BLaER1 (cell line): ENCODE results near the gene ISX.

Source experiments
- H3K27ac ChIP-seq: shearing (Covaris generic); formaldehyde crosslinking; 2 replicates; pipeline ENCODE4 v1.8.1; 2022
- H3K27me3 ChIP-seq: shearing (Covaris generic); formaldehyde crosslinking; 2 replicates; pipeline ENCODE4 v1.8.1; 2022
- H3K36me3 ChIP-seq: shearing (Covaris generic); formaldehyde crosslinking; 2 replicates; pipeline ENCODE4 v1.8.1; 2022
- H3K4me1 ChIP-seq: shearing (Covaris generic); formaldehyde crosslinking; 2 replicates; pipeline ENCODE4 v1.8.1; 2022
- H3K4me2 ChIP-seq: shearing (Covaris generic); formaldehyde crosslinking; 2 replicates; pipeline ENCODE4 v1.8.1; 2022
- H3K4me3 ChIP-seq: shearing (Covaris generic); formaldehyde crosslinking; 2 replicates; pipeline ENCODE4 v1.8.1; 2022
- H3K9ac ChIP-seq: shearing (Covaris generic); formaldehyde crosslinking; 2 replicates; pipeline ENCODE4 v1.8.1; 2022
- H3K9me3 ChIP-seq: shearing (Covaris generic); formaldehyde crosslinking; 2 replicates; pipeline ENCODE4 v1.8.1; 2022
- H4K20me1 ChIP-seq: shearing (Covaris generic); formaldehyde crosslinking; 2 replicates; pipeline ENCODE4 v1.8.1; 2022
- Cebpa-rat ChIP-seq: shearing (Covaris generic); IDR thresholded peaks from 2 replicates; pipeline ENCODE4 v1.8.1; 2022

Gene ISX

GRCh38 chr22:35051791-35052190, 14.2 kb upstream of the ISX start:
- no peaks in the 10 kb centered on the region; the same call in 1 of the 2 replicates for H3K9me3 ChIP-seq
- H3K4me2 ChIP-seq: no peak overlapping the region
- no peaks in the 10 kb centered on the region for H3K27me3 ChIP-seq
- H3K36me3 ChIP-seq: no peaks in the 10 kb centered on the region
- TF ChIP-seq Cebpa-rat: no peak
- no peak overlapping the region for H3K27ac ChIP-seq
- no peaks in the 10 kb centered on the region for H3K4me1 ChIP-seq
- no peaks in the 10 kb centered on the region for H4K20me1 ChIP-seq
- no peak overlapping the region for H3K4me3 ChIP-seq
- H3K9ac ChIP-seq: no peak overlapping the region

- Histone ChIP-seq H3K27me3 (no peaks in the 10 kb centered on the region), H3K27ac (no peak overlapping the region), H4K20me1 (no peaks in the 10 kb centered on the region), H3K9ac (no peak overlapping the region), H3K36me3 (no peaks in the 10 kb centered on the region), H3K4me1 (no peaks in the 10 kb centered on the region), H3K9me3 (peaks cover 14% of the 10 kb centered on the region), H3K4me3 (no peak overlapping the region), H3K4me2 (no peak overlapping the region)
- TF ChIP-seq Cebpa-rat: no peak
These were observed 12.7 kb upstream of the ISX start for GRCh38 chr22:35053060-35053835.

GRCh38 chr22:35054064-35054463, 11.9 kb upstream of the ISX start:
- H3K4me3 ChIP-seq: no peak overlapping the region
- no peak overlapping the region for H3K9ac ChIP-seq
- H3K9me3 ChIP-seq: peaks cover 19% of the 10 kb centered on the region
- no peaks in the 10 kb centered on the region for H3K36me3 ChIP-seq
- H3K4me2 ChIP-seq: no peak overlapping the region
- H3K4me1 ChIP-seq: no peaks in the 10 kb centered on the region
- no peak overlapping the region for H3K27ac ChIP-seq
- no peaks in the 10 kb centered on the region for H3K27me3 ChIP-seq
- no peak for TF ChIP-seq Cebpa-rat
- H4K20me1 ChIP-seq: no peaks in the 10 kb centered on the region

- H3K4me2 ChIP-seq: no peak overlapping the region
- no peak overlapping the region for H3K4me3 ChIP-seq
- H3K36me3 ChIP-seq: no peaks in the 10 kb centered on the region
- no peaks in the 10 kb centered on the region for H3K27me3 ChIP-seq
- no peaks in the 10 kb centered on the region for H3K4me1 ChIP-seq
- H3K9ac ChIP-seq: no peak overlapping the region
- H3K27ac ChIP-seq: no peak overlapping the region
- peaks cover 30% of the 10 kb centered on the region for H3K9me3 ChIP-seq
- no peaks in the 10 kb centered on the region for H4K20me1 ChIP-seq
- no peak for TF ChIP-seq Cebpa-rat
These were observed 9.5 kb upstream of the ISX start for GRCh38 chr22:35056486-35056885.

GRCh38 chr22:35057155-35057554, 8.8 kb upstream of the ISX start:
- Histone ChIP-seq H3K27ac (no peak overlapping the region), H3K36me3 (no peaks in the 10 kb centered on the region)
- no peak for TF ChIP-seq Cebpa-rat

GRCh38 chr22:35059632-35060031, 6.3 kb upstream of the ISX start:
- H4K20me1 ChIP-seq: no peaks in the 10 kb centered on the region

More at GRCh38 chr22:35057155-35057554, 8.8 kb upstream of the ISX start:
- Histone ChIP-seq H3K9ac (no peak overlapping the region), H4K20me1 (no peaks in the 10 kb centered on the region), H3K4me3 (no peak overlapping the region), H3K4me2 (no peak overlapping the region), H3K9me3 (peaks cover 30% of the 10 kb centered on the region), H3K27me3 (no peaks in the 10 kb centered on the region), H3K4me1 (no peaks in the 10 kb centered on the region)

GRCh38 chr22:35064664-35065063, 1.3 kb upstream of the ISX start:
- Histone ChIP-seq H4K20me1 (no peaks in the 10 kb centered on the region), H3K4me1 (no peaks in the 10 kb centered on the region), H3K27ac (no peak overlapping the region), H3K36me3 (no peaks in the 10 kb centered on the region), H3K9ac (no peak overlapping the region), H3K4me2 (no peak overlapping the region), H3K9me3 (peaks cover 5% of the 10 kb centered on the region; the same call in 1 of the 2 replicates), H3K4me3 (no peak overlapping the region), H3K27me3 (no peaks in the 10 kb centered on the region)
- no peak for TF ChIP-seq Cebpa-rat

More at GRCh38 chr22:35059632-35060031, 6.3 kb upstream of the ISX start:
- TF ChIP-seq Cebpa-rat: no peak
- H3K9ac ChIP-seq: no peak overlapping the region
- H3K4me1 ChIP-seq: no peaks in the 10 kb centered on the region
- no peak overlapping the region for H3K4me2 ChIP-seq
- no peak overlapping the region for H3K27ac ChIP-seq
- peaks cover 30% of the 10 kb centered on the region for H3K9me3 ChIP-seq
- H3K36me3 ChIP-seq: no peaks in the 10 kb centered on the region
- no peaks in the 10 kb centered on the region for H3K27me3 ChIP-seq
- no peak overlapping the region for H3K4me3 ChIP-seq

- Histone ChIP-seq H3K27me3 (no peaks in the 10 kb centered on the region), H3K9me3 (peaks cover under 1% of the 10 kb centered on the region; the same call in 1 of the 2 replicates), H3K4me3 (no peak overlapping the region), H3K4me2 (no peak overlapping the region), H4K20me1 (no peaks in the 10 kb centered on the region), H3K27ac (no peak overlapping the region), H3K4me1 (no peaks in the 10 kb centered on the region), H3K36me3 (no peaks in the 10 kb centered on the region), H3K9ac (no peak overlapping the region)
- TF ChIP-seq Cebpa-rat: no peak
These were observed 775 bp upstream of the ISX start for GRCh38 chr22:35065183-35065582.

GRCh38 chr22:35066768-35067167, 810 bp downstream of the ISX start:
- Histone ChIP-seq H3K9ac (no peak overlapping the region), H3K4me3 (no peak overlapping the region), H3K36me3 (no peaks in the 10 kb centered on the region), H4K20me1 (no peaks in the 10 kb centered on the region), H3K27ac (no peak overlapping the region), H3K4me2 (no peak overlapping the region), H3K27me3 (no peaks in the 10 kb centered on the region), H3K4me1 (no peaks in the 10 kb centered on the region), H3K9me3 (no peaks in the 10 kb centered on the region)
- TF ChIP-seq Cebpa-rat: no peak

GRCh38 chr22:35069541-35069940, 3.6 kb downstream of the ISX start:
- no peak for TF ChIP-seq Cebpa-rat
- Histone ChIP-seq H3K36me3 (no peaks in the 10 kb centered on the region), H4K20me1 (no peaks in the 10 kb centered on the region), H3K4me1 (no peaks in the 10 kb centered on the region), H3K9ac (no peak overlapping the region), H3K27ac (no peak overlapping the region), H3K4me2 (no peak overlapping the region), H3K27me3 (no peaks in the 10 kb centered on the region), H3K9me3 (no peaks in the 10 kb centered on the region), H3K4me3 (no peak overlapping the region)
